ENCODE measurements around the gene CMSS1.
A peak's percentile ranks its signal among the peaks of the same experiment; 100 is the strongest.

Gene CMSS1

GRCh38 chr3:100053951-100054620 lies 236.4 kb downstream of the CMSS1 start:
- no peak overlapping the region for H3K9ac ChIP-seq
- no peaks in the 10 kb centered on the region for H3K27me3 ChIP-seq (ENCODE audit: control insufficient read depth, insufficient read depth, low read length)
- no peak overlapping the region for H2AFZ ChIP-seq
- no peaks in the 10 kb centered on the region for H3K36me3 ChIP-seq (ENCODE audit: control insufficient read depth, insufficient read depth, low read length)
- no peak for TF ChIP-seq CTCF (IDR thresholded peaks at IDR 0.05)
- H3K4me3 ChIP-seq (ENCODE audit: low read depth, low read length): no peak overlapping the region
- H3K4me1 ChIP-seq: no peaks in the 10 kb centered on the region
- H3K27ac ChIP-seq: no peak overlapping the region
- no peak overlapping the region for H3K4me2 ChIP-seq (ENCODE audit: low read length)
- H3K79me2 ChIP-seq: no peaks in the 10 kb centered on the region
- H3K9me3 ChIP-seq (ENCODE audit: control insufficient read depth, low read length): no peaks in the 10 kb centered on the region

DNA sequence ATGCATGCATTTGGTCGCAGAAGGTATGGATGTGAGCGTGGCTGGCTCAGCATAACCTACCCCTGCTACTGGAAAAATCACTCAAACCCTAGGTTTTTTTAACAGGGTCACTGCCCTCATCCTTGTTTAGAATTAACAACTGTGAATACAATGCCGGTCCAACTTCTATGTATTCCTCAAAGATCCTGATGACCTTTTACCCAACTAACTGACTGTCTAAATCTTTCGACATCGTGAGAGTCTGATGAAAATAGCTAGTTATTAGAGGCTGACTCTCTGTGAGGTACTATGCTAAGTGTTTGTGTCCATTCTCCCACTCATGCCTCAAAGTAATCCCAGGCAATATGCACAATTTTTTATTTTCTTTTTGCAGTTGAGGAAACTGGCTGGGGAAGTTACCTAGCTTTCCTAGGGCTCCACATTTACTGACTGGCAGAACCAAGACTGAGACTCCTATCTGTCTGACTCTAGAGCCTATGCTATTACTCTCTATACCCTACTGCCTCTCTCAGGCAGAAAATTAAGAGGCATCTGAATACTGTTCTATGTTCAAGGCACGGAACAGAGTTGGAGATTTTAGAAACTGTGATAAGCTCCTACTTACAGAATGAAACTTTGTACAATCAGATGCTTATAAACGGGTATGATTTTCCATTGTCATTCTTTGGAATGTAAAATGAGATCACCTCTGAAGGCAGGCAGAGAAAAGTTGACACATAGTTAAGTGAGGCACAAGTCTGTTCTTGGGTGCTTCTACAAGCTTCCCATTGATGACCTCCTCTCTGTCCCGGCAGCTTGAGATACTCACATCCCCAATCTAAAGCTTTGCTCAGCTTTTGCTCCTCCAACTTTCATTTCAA lies 240.3 kb downstream of the CMSS1 start:
- no peak overlapping the region for H2AFZ ChIP-seq
- H3K9ac ChIP-seq: no peak overlapping the region
- H3K36me3 ChIP-seq (ENCODE audit: control insufficient read depth, insufficient read depth, low read length): no peaks in the 10 kb centered on the region
- H3K27me3 ChIP-seq (ENCODE audit: control insufficient read depth, insufficient read depth, low read length): no peaks in the 10 kb centered on the region
- no peak overlapping the region for H3K4me3 ChIP-seq (ENCODE audit: low read depth, low read length)
- no peaks in the 10 kb centered on the region for H3K79me2 ChIP-seq
- H3K27ac ChIP-seq: no peak overlapping the region
- no peaks in the 10 kb centered on the region for H3K9me3 ChIP-seq (ENCODE audit: control insufficient read depth, low read length)
- peak; percentile 34 for TF ChIP-seq CTCF (IDR thresholded peaks at IDR 0.05)
- no peak overlapping the region for H3K4me2 ChIP-seq (ENCODE audit: low read length)
- no peaks in the 10 kb centered on the region for H3K4me1 ChIP-seq

DNA sequence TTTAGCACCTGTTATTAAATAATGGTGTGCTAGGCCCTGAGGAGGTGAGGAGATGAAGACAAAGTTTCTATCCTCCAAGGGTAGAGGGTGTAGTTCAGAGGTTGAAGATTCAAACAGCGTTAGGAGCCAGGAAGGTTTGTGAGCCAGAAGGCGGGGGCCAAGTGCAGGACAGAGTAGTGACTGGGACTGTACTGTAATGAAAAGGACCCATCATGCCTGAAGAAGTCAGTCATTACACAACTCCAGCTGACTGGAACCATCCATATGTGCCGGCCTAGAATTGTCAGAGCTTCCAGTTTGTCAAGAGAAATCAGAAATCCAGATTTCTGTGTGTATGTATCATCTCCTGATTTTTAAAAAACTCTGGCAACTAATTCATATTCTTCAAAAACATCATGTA lies 241.8 kb downstream of the CMSS1 start:
- Histone ChIP-seq H3K4me1 (no peaks in the 10 kb centered on the region), H3K79me2 (no peaks in the 10 kb centered on the region), H3K27ac (no peak overlapping the region), H3K4me3 (ENCODE audit: low read depth, low read length) (no peak overlapping the region), H3K36me3 (ENCODE audit: control insufficient read depth, insufficient read depth, low read length) (no peaks in the 10 kb centered on the region), H2AFZ (no peak overlapping the region), H3K4me2 (ENCODE audit: low read length) (no peak overlapping the region), H3K9ac (no peak overlapping the region), H3K27me3 (ENCODE audit: control insufficient read depth, insufficient read depth, low read length) (no peaks in the 10 kb centered on the region), H3K9me3 (ENCODE audit: control insufficient read depth, low read length) (no peaks in the 10 kb centered on the region)
- no peak for TF ChIP-seq CTCF (IDR thresholded peaks at IDR 0.05)

- Histone ChIP-seq H3K27me3 (ENCODE audit: control insufficient read depth, insufficient read depth, low read length) (no peaks in the 10 kb centered on the region), H3K4me2 (ENCODE audit: low read length) (no peak overlapping the region), H2AFZ (no peak overlapping the region), H3K4me1 (no peaks in the 10 kb centered on the region), H3K9ac (no peak overlapping the region), H3K4me3 (ENCODE audit: low read depth, low read length) (no peak overlapping the region), H3K9me3 (ENCODE audit: control insufficient read depth, low read length) (no peaks in the 10 kb centered on the region), H3K36me3 (ENCODE audit: control insufficient read depth, insufficient read depth, low read length) (no peaks in the 10 kb centered on the region), H3K27ac (no peak overlapping the region), H3K79me2 (no peaks in the 10 kb centered on the region)
- no peak for TF ChIP-seq CTCF (IDR thresholded peaks at IDR 0.05)
These were observed 243.2 kb downstream of the CMSS1 start for GRCh38 chr3:100060685-100061484.
